ENCODE measurements around the gene SLC35F4. TPM values are rescaled to one million over a fixed set of nuclear protein-coding genes. Genes with fewer than 3 reads are reported as not detected.
"Not testable (repeated sequence)": the region's sequence is repeated elsewhere in the genome, so short reads cannot be mapped to it uniquely, and the experiment has no call there.

Gene SLC35F4
- total and polyA plus RNA-seq, 10 of the 15 experiments (the other 5 are each of a cell fraction or from before 2014, with no cell fraction given), result 0.06 to 0.30 TPM; not detected in 8

GRCh38 chr14:57722141-57722540 is 143.8 kb downstream of the SLC35F4 start:
- H3K27me3 ChIP-seq (replicated peaks in 1 of 2; ENCODE audit: control insufficient read depth in 2 of 2, insufficient read depth in 2 of 2, low read length in 1 of 2); in situ Hi-C loops (cut with MboI); BruUV-seq (replicated peaks); H3K36me3 ChIP-seq (ENCODE audit: control insufficient read depth in 2 of 2, insufficient read depth in 2 of 2, low read length in 1 of 2); CTCF ChIA-PET; DNase-seq (ENCODE audit: low read depth, low spot score); ATAC-seq; H2AFZ ChIP-seq (ENCODE audit: control insufficient read depth, low read depth, low read length); SMC1A ChIA-PET (ENCODE audit: uncharacterized antibody, unreplicated experiment); H4K20me1 ChIP-seq (ENCODE audit: control insufficient read depth, insufficient read depth); H3K4me1 ChIP-seq (ENCODE audit: control insufficient read depth, insufficient read depth, low read length); POLR2A ChIA-PET; H3K4me2 ChIP-seq (ENCODE audit: control insufficient read depth, insufficient read depth); RAD21 ChIA-PET (ENCODE audit: unreplicated experiment); intact Hi-C loops (cut with micrococcal nuclease; ENCODE audit: unreplicated experiment); H3K79me2 ChIP-seq (ENCODE audit: control insufficient read depth, insufficient read depth, low read length); H3K9me3 ChIP-seq (replicated peaks; ENCODE audit: control insufficient read depth, insufficient read depth, low read length); H3K27ac ChIP-seq (ENCODE audit: control insufficient read depth, insufficient read depth); H3K4me3 ChIP-seq; FAIRE-seq; H3K9ac ChIP-seq (ENCODE audit: control insufficient read depth, insufficient read depth, low read length): not testable (repeated sequence)

GRCh38 chr14:57714487-57714931 is 151.4 kb downstream of the SLC35F4 start:
- Histone ChIP-seq H3K9me3 (replicated peaks; ENCODE audit: control insufficient read depth, insufficient read depth, low read length) (no peaks in the 10 kb centered on the region; the same call in 2 of the 3 replicates), H3K79me2 (ENCODE audit: control insufficient read depth, insufficient read depth, low read length) (no peaks in the 10 kb centered on the region), H3K27me3 (replicated peaks in 1 of 2; ENCODE audit: control insufficient read depth in 2 of 2, insufficient read depth in 2 of 2, low read length in 1 of 2) (no peaks in the 10 kb centered on the region), H4K20me1 (ENCODE audit: control insufficient read depth, insufficient read depth) (no peaks in the 10 kb centered on the region), H3K27ac (ENCODE audit: control insufficient read depth, insufficient read depth) (no peak overlapping the region), H2AFZ (ENCODE audit: control insufficient read depth, low read depth, low read length) (no peak overlapping the region), H3K4me1 (ENCODE audit: control insufficient read depth, insufficient read depth, low read length) (no peaks in the 10 kb centered on the region), H3K4me2 (ENCODE audit: control insufficient read depth, insufficient read depth) (no peak overlapping the region), H3K4me3 (no peak overlapping the region), H3K9ac (ENCODE audit: control insufficient read depth, insufficient read depth, low read length) (no peak overlapping the region), H3K36me3 (ENCODE audit: control insufficient read depth in 2 of 2, insufficient read depth in 2 of 2, low read length in 1 of 2) (no peaks in the 10 kb centered on the region)
- intact Hi-C loops (cut with micrococcal nuclease; ENCODE audit: unreplicated experiment), result loop anchor here (10.0 kb wide), 1 partner anchor 60 kb away; no protein-coding TSS in a partner anchor
- BruUV-seq (replicated peaks), result no TSS peak
- in situ Hi-C loops (cut with MboI), result no loop called here
- no peak for TF ChIP-seq WRNIP1 (IDR thresholded peaks at IDR 0.05; ENCODE audit: borderline replicate concordance, low read depth, low read length)
- peak; percentile 81; the same call in 1 of the 2 replicates for TF ChIP-seq ZNF24 (IDR thresholded peaks at IDR 0.05)
- RAD21 ChIA-PET (ENCODE audit: unreplicated experiment), result interaction anchor here (1.6 kb wide), 1 partner anchor 157 kb away, joined by 4 read pairs; no protein-coding TSS in a partner anchor
- WGBS (ENCODE audit: insufficient coverage, insufficient replicate concordance, low lambda C conversion rate, missing lambda C conversion rate), result 4% methylated on average over 3 of the region's 3 CpGs
- FAIRE-seq, result no peak
- CTCF ChIA-PET, result no interaction called here
- no peak for DNase-seq (ENCODE audit: low read depth, low spot score)
- POLR2A ChIA-PET, result no interaction called here
- ATAC-seq, result no peak
- SMC1A ChIA-PET (ENCODE audit: uncharacterized antibody, unreplicated experiment), result interaction anchor here (0.9 kb wide), 1 partner anchor 20 kb away, joined by 3 read pairs; no protein-coding TSS in a partner anchor
